Transverse colon (tissue), 4 donors: ENCODE data around the gene TUT7.

Experiments used
- EP300 ChIP-seq: sonication (generic); formaldehyde crosslinking; IDR thresholded peaks from one replicate; pipeline ENCODE4 v1.6.1; 2017; ENCODE audit warnings: antibody characterized with exemption, low read depth
- POLR2A ChIP-seq: fragments of 450-650 bp; IDR thresholded peaks from one replicate; pipeline ENCODE4 v1.6.1; 2016; ENCODE audit warnings: antibody characterized with exemption, mild to moderate bottlenecking, moderate library complexity
- POLR2AphosphoS5 ChIP-seq, 3 donors: sonication (generic); formaldehyde crosslinking; IDR thresholded peaks; one replicate each; pipeline ENCODE4 v1.6.1; 2016; ENCODE audit warnings: antibody characterized with exemption in 3 of 3
- TF ChIP-seq, protein P1 (sequence below), 5 experiments: fragments of 200-600 bp in 3 of 5; fragments of 450-650 bp in 2 of 5; sonication (generic) in 3 of 5; IDR thresholded peaks; 1 replicate in 2 of 5; 2 replicates in 3 of 5; pipeline ENCODE4 v1.5.1; 2016 to 2017; ENCODE audit warnings: antibody characterized with exemption in 5 of 5, inconsistent platforms in 3 of 5, mild to moderate bottlenecking in 2 of 5, moderate library complexity in 1 of 5

DNA sequence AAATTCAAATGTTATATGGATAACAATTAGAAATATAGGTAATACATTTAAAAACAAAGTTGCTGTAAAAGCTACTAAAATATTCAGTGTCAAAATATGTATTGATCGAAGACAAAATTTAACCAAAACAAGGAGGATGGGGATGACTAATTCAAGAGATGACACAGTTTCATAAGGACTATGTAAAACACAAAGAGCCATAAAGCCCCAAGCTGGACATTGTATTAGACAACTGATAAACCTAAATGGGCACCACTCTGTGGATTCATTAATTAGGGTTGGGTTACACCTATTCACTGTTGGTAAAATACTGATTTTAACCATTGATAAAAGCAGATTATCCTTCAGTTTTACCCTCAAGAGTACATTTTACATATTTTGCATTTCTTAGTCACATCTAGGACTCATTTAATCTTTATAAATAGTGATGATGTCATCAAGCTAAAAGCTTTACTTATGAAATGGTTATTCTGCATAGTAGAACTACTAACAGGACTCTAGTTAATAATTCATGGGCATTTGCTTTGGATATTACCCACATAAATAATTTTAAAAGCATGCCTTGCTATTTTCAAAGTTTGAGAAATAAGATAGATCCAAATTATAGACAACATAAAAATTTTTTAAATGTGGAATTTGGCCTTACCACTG is 13.7 kb downstream of the TUT7 start:
- TF ChIP-seq, protein P1, sequence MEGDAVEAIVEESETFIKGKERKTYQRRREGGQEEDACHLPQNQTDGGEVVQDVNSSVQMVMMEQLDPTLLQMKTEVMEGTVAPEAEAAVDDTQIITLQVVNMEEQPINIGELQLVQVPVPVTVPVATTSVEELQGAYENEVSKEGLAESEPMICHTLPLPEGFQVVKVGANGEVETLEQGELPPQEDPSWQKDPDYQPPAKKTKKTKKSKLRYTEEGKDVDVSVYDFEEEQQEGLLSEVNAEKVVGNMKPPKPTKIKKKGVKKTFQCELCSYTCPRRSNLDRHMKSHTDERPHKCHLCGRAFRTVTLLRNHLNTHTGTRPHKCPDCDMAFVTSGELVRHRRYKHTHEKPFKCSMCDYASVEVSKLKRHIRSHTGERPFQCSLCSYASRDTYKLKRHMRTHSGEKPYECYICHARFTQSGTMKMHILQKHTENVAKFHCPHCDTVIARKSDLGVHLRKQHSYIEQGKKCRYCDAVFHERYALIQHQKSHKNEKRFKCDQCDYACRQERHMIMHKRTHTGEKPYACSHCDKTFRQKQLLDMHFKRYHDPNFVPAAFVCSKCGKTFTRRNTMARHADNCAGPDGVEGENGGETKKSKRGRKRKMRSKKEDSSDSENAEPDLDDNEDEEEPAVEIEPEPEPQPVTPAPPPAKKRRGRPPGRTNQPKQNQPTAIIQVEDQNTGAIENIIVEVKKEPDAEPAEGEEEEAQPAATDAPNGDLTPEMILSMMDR (IDR thresholded peaks at IDR 0.05), result no peak
- TF ChIP-seq POLR2A (no peak), EP300 (no peak), POLR2AphosphoS5 (IDR thresholded peaks at IDR 0.05) (no peak)
